Hematopoietic multipotent progenitor cell treated with erythropoietin and hydrocortisone succinate and interleukin-3 and kit ligand, for 8 days (in vitro differentiated cells): ENCODE results near the gene PTH2R.
A peak's percentile ranks its signal among the peaks of the same experiment; 100 is the strongest.
"Not testable (repeated sequence)": the region's sequence is repeated elsewhere in the genome, so short reads cannot be mapped to it uniquely, and the experiment has no call there.

Experiments used
- DNase-seq: peaks from one replicate; pipeline ENCODE4 v3.0.0-alpha.2; 2015

The PTH2R gene

DNA sequence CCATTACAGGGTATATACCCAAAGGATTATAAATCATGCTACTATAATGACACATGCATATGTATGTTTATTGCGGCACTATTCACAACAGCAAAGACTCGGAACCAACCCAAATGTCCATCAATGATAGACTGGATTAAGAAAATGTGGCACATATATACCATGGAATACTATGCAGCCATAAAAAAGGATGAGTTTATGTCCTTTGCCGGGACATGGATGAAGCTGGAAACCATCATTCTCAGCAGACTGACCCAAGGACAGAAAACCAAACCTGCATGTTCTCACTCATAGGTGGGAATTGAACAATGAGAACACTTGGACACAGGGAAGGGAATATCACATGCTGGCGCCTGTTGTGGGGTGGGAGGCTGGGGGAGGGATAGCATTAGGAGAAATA lies 9.8 kb upstream of the PTH2R start:
- not testable (repeated sequence) for DNase-seq

DNA sequence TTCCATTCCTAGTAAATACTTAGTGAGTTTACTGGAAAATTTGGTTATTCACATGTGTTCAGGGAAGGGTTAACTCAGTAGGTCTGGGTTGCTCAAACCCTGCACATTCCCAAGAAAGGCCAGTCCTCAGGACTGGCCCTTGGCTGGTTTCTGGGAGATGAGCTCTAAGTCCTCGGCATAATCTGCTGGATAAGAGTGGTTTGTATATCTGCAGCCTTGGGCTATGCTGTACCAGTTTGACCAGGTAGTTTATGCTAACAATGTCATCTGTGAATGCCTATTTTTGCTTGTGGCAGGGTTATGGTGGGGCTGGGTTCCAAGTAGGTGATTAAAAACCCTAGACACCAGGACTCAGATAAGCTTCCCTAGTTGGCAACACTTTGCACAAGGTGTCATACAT lies 7.4 kb upstream of the PTH2R start:
- no peak for DNase-seq

DNA sequence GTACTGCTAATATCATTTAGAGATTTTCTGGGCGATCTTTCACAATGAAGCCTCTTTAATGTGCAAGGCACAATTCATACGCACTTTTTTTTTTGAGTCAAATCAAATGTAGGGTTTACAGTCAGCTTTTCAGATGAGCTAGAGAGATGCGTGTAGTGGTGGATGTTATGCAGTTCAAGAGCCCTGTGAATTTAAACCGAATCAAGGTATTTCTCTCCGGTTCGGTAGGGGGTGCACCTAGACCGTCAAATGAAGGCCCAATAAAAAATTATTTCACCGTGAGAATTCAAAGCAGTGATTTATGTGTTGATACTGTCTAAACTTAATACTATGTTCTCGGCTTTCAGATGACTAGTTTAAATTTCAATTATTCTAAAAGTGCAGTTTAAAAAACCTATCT lies 1.1 kb downstream of the PTH2R start:
- DNase-seq: peak; percentile 37

DNA sequence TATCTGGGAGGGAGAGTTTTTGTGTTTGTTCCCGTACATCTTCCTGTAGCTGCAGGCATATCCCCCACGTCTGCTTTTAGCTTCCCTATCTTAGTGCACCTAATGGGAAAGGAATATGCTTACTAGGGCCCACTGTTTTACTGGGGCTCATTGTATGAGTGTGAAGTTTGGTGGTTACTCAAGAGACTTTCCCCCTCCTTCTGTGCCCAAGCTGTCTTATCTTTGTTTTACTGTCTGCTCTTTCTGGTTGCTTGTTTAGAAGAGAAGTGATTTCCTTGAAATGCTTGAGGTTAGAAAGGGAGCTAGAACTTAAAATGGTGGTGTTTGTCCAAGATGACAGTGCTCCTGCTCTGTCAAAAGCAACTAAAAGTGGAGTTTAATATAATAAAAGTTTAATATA lies 7.3 kb downstream of the PTH2R start:
- no peak for DNase-seq

DNA sequence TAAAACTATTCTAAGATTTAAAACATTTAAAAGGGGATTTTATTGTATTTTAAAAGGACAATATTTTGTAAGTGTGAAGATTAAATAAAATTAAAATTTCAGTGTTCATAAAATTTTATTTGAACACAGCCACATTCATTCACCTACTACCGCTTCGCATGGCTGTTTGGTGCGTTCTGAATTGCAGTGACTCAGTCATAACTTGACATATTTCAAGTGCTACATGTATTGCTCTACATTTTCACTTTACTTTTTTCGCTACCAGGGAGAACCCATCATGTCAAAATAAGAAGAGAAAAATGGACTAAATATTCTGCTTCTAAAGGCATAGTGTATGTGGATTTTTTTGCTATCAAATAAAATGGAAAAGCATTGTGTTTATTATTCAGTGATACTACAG lies 8.7 kb downstream of the PTH2R start:
- DNase-seq: no peak

DNA sequence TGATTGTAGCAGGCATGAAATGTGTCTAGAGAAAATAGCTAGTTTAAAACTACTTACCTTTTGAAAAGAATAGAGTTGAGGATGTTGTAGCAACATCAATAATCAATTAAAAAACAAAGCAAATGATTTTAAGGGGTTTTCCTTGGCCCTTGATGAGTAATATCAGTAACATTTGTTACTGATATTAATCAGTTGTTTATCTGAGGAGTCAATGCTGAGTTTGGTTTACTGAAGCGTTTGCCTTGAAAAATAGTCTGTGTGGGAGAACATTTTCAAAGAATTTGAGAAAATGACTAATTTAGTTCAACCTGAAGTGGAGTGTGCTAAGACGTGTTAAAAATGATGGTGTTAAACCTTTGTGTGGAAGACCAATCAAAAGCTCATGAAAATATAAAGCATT lies 9.3 kb downstream of the PTH2R start:
- no peak for DNase-seq

DNA sequence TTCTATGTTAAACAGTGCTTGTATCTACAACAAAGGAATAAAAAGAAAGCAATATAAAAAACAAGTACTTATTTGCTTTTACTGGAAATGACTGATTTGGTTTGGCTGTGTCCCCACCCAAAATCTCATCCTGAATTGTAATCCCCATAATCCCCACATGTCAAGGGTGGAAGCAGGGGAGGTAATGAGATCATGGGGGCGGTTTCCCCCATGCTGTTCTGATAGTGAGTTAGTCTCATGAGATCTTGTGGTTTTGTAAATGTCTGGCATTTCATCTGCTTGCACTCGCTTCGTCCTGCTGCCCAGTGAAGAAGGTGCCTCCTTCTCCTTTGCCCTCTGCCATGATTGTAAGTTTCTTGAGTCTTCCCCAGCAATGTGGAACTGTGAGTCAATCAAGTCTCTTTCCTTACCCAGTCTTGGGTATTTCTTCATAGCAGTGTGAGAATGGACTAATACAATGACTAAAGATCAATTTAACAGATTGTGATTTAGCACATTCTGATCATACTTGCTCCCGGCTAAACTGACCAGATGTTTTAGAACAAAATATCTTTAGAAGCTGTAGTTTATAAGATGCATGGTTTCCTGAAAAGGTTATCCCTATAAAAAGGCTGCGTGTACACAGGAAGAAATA lies 19.9 kb downstream of the PTH2R start:
- no peak for DNase-seq

DNA sequence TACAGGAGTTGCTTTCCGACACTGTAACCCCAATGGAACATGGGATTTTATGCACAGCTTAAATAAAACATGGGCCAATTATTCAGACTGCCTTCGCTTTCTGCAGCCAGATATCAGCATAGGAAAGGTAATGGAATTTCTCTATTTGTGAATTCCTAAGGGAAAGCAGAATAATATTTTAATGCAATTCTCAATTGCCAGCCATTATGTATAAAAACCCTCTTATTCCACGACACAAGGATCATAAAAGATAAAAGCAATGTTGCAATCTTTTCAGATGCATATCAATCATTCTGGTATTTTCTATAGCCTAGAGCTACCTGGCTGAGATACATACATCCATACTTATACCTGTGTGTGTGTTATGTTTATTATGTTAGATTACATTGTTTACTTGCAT lies 31.2 kb downstream of the PTH2R start:
- no peak for DNase-seq

DNA sequence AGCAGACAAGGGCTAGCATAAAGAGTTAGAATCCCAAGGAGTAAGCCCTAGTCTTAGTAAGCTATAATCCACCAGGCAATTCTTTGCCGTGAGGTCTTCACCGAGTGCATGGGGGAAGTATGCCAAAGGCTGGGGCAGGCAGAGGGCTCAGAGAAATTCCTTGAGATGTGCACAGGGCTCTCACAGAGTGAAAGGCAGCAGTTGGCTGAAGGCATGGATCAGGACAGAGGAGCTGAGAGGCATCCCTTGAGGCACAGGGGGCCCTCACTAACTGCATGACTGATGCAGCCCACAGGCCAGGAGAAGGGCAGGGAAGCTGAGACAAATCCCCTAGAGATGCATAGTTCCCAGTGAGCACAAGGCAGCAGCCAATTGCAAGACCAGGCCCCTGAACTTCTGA lies 34.1 kb downstream of the PTH2R start:
- DNase-seq: no peak

DNA sequence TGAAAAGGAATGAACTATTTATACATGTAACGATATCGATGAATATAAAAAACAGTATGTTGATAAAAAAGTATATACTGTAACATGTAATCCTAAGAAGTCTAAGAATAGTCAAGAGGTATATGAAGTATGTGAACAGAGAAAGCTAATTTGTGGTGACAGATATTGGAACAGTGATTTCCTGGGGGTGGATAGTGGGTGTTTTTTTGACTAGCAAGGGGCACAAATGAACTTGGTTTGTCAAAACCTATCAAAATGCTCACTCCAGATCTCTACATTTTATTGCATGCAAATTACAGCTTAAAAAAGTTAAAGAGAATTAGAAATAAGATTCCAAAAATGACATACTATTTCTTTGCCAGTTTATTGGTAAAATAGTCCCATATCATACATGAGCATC lies 35.4 kb downstream of the PTH2R start:
- no peak for DNase-seq

DNA sequence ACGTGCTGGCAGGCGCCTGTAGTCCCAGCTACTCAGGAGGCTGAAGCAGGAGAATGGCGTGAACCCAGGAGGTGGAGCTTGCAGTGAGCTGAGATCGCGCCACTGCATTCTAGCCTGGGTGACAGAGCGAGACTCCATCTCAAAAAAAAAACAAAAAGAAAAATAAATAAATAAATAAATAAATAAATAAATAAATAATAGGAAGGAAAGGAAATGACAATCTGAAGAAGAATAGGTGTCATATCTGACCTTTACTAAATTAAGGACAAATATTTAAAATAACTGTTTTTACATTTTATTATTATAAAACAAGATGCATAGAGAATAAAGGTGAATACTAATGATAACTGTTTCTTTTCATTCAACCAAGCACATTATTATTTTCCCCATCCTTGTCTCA lies 40.9 kb downstream of the PTH2R start:
- DNase-seq: not testable (repeated sequence)

DNA sequence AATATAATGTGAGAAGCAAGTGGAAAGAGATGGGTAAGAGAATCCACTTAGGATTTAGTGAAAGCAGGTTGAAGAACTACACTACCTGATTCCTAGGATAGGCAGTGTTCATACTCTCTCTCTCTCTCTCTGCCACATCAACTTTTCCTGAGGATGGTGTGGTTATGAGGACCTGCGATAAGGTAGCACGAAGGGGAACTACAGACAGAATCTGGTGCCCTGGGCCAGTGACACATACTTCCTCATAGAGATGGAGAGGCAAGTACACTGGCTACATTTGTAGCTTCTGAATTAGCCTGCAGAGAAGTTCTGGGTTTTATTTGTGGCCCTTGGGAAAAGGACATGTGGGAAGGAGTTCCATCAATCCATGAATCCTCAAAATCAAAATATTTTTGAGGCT lies 44.5 kb downstream of the PTH2R start:
- no peak for DNase-seq

DNA sequence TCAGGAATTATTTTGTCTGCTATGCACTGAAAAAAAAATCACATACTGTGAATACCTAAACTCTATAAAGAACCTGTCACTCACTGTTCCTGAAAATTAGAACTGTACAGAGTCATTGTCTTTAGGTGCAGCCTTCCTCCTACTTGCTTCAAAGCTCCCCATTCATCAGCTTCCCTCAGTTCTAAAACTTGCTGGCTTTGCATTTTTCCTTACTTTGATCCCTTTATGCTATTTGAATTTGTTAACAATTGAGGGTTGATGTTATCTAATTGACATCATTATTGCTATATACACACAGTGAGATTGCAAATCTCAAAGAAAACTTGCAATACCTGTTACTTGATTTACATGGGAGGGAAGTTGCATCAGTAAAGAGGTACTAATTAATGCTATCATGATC lies 48.3 kb downstream of the PTH2R start:
- no peak for DNase-seq

DNA sequence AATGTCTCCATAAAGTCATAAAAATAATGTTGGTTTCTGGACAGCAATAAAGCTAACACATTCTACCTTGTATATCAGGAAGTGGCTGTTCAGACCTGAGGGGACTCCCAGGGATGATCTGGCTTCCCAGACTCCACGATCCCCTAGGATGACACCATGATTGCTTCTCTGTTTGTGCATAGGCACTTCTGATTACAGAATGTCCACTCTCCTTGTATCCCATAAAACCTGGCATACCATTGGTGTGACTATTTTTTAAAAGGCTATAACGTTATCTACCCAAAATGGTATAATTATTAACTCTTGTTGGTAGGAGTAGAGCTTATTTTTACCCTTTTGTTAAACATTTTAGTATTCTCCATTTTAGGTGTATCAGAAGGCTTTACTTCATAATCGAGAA lies 57.1 kb downstream of the PTH2R start:
- DNase-seq: no peak

DNA sequence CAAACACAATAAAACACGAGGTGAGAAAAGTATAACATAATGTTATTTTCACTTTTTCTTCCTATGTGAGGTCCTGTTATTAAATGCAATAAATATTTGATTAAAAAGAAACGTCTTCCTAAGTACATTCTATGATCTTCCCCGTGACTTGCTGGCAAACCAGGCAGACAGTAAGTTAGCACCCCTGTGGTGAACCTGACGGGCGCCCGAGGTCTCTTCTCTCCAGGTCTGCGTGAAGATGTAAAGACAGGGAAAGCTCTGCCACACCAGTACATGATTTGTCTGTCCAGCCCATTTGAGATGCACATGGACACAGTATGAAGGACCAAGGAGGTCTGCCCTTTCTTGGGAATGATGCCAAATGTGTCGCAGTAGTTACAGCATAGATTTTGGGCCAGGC lies 57.6 kb downstream of the PTH2R start:
- DNase-seq: no peak

DNA sequence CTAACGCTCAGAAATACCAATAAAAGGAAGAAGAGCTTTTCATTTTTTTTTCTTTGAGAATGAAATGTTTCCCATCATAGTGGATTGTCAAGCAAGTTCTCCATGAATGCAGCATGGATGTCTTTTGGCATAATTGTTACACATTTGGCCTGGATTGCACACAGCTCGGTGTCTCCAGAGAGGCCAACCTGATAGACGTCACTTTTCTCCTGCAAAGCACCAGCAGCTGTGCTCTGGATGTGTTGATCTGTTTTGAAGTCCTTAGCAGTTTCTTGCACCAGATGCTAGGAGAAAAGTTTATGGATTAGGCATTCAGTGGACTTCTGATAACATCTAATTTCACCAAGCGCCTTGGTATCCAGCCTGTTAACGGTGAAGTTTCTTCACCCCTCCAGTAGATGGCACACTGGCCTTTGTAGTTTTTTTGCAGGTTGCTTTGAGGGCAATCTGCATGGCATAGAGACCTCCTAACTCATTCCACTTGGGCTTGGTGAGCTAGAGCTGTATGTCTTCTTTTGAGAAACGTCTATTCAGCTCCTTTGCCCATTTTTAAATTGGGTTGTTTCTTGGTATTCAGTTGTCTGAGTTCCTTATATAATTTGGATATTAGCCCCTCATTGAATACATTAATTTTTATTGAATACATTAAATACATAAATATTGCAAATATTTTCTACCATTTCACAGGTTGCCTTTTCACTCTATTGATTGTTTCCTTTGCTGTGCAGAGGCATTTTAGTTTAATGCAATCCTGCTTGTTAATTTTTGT lies 59.7 kb downstream of the PTH2R start:
- DNase-seq: peak; percentile 92

DNA sequence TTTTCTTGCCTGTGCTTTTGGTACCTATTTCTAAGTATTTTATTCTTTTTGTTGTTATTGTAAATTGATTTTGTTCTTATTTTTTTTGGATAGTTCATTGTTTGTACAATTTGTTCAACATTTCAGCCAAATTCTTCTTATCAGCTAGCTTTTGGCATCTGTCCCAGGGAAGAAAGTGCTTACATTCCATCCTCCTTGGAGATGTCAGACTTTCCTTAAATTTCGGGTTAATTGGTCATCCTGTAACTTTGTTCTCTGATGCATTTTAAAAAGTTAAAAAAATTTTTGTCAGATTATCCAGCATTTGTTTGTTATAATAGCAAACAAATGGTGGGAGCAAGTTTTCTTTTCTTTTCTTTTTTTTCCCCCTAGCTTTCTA lies 60.3 kb downstream of the PTH2R start:
- DNase-seq: peak; percentile 34

DNA sequence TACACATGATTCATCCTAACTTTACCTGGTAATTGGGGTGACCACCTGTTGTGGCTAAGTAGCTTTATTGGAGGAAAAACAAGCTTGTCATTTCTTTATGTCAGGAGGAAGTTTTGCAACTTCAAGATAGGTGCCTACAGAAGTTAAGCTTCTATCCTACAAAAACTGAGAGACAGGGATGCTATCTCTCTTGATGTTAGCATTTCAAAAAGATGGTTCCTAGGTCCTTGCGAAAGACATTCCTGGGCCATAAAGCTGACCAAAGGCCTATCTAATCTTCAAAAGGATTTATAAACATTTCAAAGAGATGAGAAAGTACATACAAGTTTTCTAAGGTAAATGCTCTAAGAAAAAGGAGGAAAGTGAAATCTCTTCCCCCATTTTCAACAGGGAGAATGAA lies 61.0 kb downstream of the PTH2R start:
- no peak for DNase-seq

DNA sequence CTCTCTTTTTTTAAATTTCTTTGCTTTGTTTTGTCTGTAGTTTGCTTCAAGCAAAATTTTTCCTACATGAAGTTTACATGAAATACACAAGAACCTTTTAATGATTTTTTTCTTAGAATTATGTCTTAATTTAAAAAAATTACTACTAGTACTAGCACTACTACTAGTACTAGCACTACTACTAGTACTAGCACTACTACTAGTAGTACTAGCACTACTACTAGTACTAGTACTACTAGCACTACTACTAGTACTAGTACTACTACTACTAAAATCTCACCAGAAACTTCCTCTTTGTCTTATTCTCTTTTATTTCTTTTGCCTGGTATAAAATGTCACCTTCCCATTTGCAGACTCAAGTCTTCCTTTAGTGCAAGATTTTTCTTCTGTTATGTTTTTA lies 71.1 kb downstream of the PTH2R start:
- DNase-seq: no peak

DNA sequence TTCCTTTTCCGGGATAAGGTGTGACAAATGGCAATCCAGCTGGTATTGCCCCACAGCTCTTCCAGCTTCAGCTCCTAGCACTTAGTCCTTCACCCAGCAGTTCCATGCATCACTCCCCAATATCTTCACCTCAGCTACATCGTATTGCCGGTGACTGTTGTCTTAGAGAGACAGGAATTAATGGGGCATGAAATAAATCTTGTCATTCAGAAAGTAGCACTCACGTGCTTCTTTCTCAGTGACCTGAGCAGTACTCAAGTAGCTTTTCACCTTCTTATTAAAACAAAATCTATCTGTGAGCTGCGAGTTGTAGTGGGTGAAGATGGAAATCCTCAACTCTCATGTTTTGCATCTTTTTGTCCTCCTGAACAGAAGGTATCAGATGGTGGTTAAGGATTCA lies 72.8 kb downstream of the PTH2R start:
- DNase-seq: no peak

DNA sequence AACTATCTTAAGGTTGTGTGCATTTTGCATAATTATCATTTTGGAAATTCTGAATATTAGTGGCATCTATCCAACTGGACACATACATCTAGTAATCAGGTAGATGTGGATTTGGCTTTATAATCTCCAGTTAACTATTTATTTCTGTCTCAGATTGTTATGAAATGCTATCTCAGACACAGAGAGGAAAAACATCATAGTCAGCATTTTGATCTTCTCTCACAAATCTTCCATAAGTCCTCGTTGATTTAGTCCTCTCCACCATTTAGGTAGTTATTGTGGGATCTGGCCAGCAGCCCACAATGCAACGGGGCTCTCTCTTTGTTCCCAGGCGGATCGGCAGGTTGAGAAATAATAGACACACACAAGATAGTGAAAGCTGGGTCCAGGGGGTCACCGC lies 75.4 kb downstream of the PTH2R start:
- not testable (repeated sequence) for DNase-seq

DNA sequence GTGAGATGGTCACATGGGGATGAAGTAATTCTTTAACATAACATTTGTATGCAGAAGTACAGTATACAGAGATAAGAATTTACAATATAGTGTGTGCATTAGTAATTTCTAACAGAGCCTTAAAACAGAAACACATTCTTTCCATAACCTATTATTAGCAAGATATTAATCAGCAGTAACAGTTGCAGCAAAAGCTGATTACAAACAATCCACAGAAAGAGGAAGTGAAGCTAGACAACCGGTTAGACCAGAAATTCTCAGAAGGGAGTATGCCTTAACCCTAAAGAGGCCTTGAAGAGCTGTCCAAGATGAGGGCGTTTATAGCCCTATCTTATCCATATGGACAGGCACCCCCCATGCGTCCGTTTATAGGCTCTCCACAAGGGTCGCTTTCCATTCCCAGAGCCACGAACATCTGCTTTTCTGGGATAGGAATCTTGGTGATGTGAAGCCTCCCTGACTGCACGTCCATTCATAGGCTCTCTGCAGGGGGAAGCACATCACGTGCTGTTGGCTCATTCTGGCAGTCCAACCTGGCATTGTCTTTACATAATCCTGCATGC lies 75.9 kb downstream of the PTH2R start:
- DNase-seq: peak; percentile 72

DNA sequence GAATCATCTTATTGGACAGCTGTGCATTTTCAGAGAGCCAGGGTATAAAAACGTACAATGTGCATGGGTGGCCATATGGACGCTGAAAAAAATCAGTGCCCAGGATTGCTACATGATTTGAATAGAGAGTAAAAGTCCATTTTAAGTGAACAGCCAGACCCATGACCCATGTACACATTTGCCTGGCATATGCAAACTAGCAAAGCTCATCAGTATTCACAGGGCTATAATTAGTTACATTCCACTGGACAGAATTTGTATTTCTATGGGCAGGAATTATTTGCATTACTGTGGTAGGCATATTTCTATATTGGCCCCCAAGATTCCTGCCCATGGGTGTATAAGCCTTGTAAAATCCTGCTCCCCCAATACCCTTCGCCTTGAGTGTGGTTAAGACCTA lies 78.8 kb downstream of the PTH2R start:
- no peak for DNase-seq

DNA sequence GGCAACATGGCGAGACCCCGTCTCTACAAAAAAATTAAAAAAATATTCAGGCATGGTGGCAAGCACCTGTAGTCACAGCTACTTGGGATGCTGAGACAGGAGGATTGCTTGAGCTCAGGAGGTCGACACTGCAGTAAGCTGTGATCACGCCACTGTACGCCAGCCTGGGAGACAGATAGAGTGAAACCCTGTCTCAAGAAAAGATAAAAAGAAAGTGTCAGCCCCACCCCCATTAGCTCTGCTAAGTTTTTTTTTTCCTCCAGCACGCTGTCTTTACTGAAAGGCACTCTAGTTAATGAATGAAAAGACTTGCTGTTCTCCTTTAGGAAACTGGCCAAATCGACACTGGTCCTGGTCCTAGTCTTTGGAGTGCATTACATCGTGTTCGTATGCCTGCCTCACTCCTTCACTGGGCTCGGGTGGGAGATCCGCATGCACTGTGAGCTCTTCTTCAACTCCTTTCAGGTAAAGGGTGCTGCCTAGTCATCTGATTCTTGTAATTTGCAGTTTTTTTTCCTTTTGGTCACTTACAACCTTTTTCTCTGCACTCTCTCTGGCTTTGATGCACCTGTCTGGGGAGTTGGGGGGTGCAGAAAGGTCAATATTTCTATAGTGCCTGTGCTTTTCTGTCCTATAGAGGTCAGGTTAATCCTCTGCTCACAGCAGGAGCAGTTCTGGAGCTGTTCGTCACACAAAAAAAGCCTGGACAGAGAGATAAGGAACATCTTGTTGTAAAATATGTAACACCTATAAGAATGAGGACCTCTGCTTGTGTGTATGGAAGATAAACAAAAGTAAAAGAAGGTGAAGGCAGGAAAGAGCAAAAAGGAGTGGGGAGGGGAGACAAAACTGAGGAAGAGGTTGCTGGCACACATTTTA lies 82.3 kb downstream of the PTH2R start:
- peak; percentile 93 for DNase-seq
